HG03097 (cell line): ENCODE results near the gene TRNAU1AP.

ENCODE experiments used
- ATAC-seq: cut with Tn5 transposase; IDR thresholded peaks from one replicate; pipeline ENCODE4 v1.9.1; 2021; ENCODE audit not compliant: unreplicated experiment, low FRiP score

TRNAU1AP gene

GRCh38 chr1:28602536-28603439 lies 49.9 kb downstream of the TRNAU1AP start:
- ATAC-seq: no peak

GRCh38 chr1:28604411-28604810 lies 51.5 kb downstream of the TRNAU1AP start:
- ATAC-seq: no peak

GRCh38 chr1:28604962-28605361 lies 52.1 kb downstream of the TRNAU1AP start:
- ATAC-seq: no peak

GRCh38 chr1:28606771-28607170 lies 53.9 kb downstream of the TRNAU1AP start:
- ATAC-seq: no peak

GRCh38 chr1:28613175-28613574 lies 60.3 kb downstream of the TRNAU1AP start:
- ATAC-seq: no peak
